B cell (primary cell): ENCODE data around the gene DACT3. TPM values are rescaled to one million over a fixed set of nuclear protein-coding genes. Genes with fewer than 3 reads are reported as not detected.

ENCODE experiments used
- ATAC-seq: fragments of 200-7000 bp; cut with Tn5 transposase; one replicate; pipeline ENCODE4 v1.10.0; 2021; ENCODE audit warnings: low read depth, mild to moderate bottlenecking, moderate number of reproducible peaks, moderate library complexity
- CTCF ChIA-PET: fragments of 350-600 bp; sonication (Branson Sonifier 250); formaldehyde crosslinking; loops from one replicate; lab custom pipeline; 2021; ENCODE audit warnings: antibody characterized with exemption, inconsistent platforms; lab: Charles Lee
- POLR2A ChIA-PET: fragments of 350-600 bp; sonication (Branson Sonifier 250); formaldehyde crosslinking; loops from one replicate; lab custom pipeline; 2021; ENCODE audit warnings: antibody characterized with exemption; lab: Charles Lee
- DNase-seq: peaks from one replicate; pipeline ENCODE4 v3.0.0; 2013
- H2AFZ ChIP-seq: 2 replicates; pipeline ENCODE4 v1.6.1; 2012; ENCODE audit warnings: mild to moderate bottlenecking, low read depth, low read length; ENCODE audit not compliant: insufficient read depth, poor library complexity, severe bottlenecking
- H3K27ac ChIP-seq, 2 donors: 1 replicate in 1 of 2; 2 replicates in 1 of 2; pipeline ENCODE4 v1.5.1; 2012 to 2013; ENCODE audit warnings: low read length in 2 of 2, mild to moderate bottlenecking in 2 of 2, moderate library complexity in 1 of 2
- H3K27me3 ChIP-seq, 4 experiments: fragments of 200-600 bp in 1 of 4; sonication (generic) in 1 of 4; replicated peaks in 1 of 4; 1 replicate in 2 of 4; 2 replicates in 2 of 4; pipeline versions ENCODE4 v1.6.1 to v1.7.0; 2013 to 2016; ENCODE audit warnings: low read length in 3 of 4, mild to moderate bottlenecking in 2 of 4, mixed read lengths in 1 of 4, moderate library complexity in 1 of 4; ENCODE audit not compliant: insufficient read depth in 4 of 4, control insufficient read depth in 3 of 4; ENCODE audit errors: control extremely low read depth in 1 of 4
- H3K36me3 ChIP-seq, 2 experiments: replicated peaks in 1 of 2; 1 replicate in 1 of 2; 2 replicates in 1 of 2; pipeline versions ENCODE4 v1.6.1 to v1.7.1; 2013; ENCODE audit warnings: low read length in 1 of 2; ENCODE audit not compliant: insufficient read depth in 2 of 2, control insufficient read depth in 1 of 2; ENCODE audit errors: control extremely low read depth in 1 of 2, extremely low read depth in 1 of 2
- H3K4me1 ChIP-seq, 2 donors: fragments of 200-600 bp in 1 of 2; sonication (generic) in 1 of 2; 1 replicate in 1 of 2; 2 replicates in 1 of 2; pipeline versions ENCODE4 v1.5.1 to v1.6.1; 2013 to 2017; ENCODE audit warnings: low read length in 2 of 2; ENCODE audit not compliant: control insufficient read depth in 2 of 2, insufficient read depth in 2 of 2
- H3K4me2 ChIP-seq: replicated peaks from 2 replicates; pipeline ENCODE3; 2012; ENCODE audit warnings: mild to moderate bottlenecking, low read depth, low read length; ENCODE audit not compliant: poor library complexity, severe bottlenecking
- H3K4me3 ChIP-seq, 5 experiments: fragments of 200-600 bp in 1 of 5; sonication (generic) in 1 of 5; 1 replicate in 3 of 5; 2 replicates in 2 of 5; pipeline versions ENCODE4 v1.5.1 to v1.7.0; 2011 to 2016; ENCODE audit warnings: low read length in 4 of 5, mild to moderate bottlenecking in 4 of 5, low read depth in 2 of 5, control low read depth in 1 of 5, moderate library complexity in 1 of 5; ENCODE audit not compliant: insufficient read depth in 1 of 5; ENCODE audit errors: control extremely low read depth in 1 of 5, extremely low read depth in 1 of 5
- H3K79me2 ChIP-seq: fragments of 200-600 bp; sonication (generic); one replicate; pipeline ENCODE4 v1.6.0; 2016; ENCODE audit warnings: low read length; ENCODE audit not compliant: control insufficient read depth, insufficient read depth
- H3K9ac ChIP-seq: fragments of 200-600 bp; sonication (generic); 2 replicates; pipeline ENCODE4 v1.6.1; 2017; ENCODE audit warnings: mild to moderate bottlenecking, low read length, moderate library complexity
- H3K9me3 ChIP-seq, 3 donors: one replicate each; pipeline versions ENCODE4 v1.6.1 to v1.7.1; 2013; ENCODE audit warnings: low read length in 2 of 3; ENCODE audit not compliant: control insufficient read depth in 2 of 3, insufficient read depth in 1 of 3; ENCODE audit errors: control extremely low read depth in 1 of 3
- H4K20me1 ChIP-seq: 2 replicates; pipeline ENCODE4 v1.6.0; 2012; ENCODE audit warnings: mild to moderate bottlenecking, low read length; ENCODE audit not compliant: insufficient read depth, control insufficient read depth, poor library complexity, severe bottlenecking
- H3K27ac Mint-ChIP-seq: one replicate; pipeline ENCODE4 v1.8.0; 2021; ENCODE audit warnings: mixed read lengths
- H3K27me3 Mint-ChIP-seq: one replicate; pipeline ENCODE4 v1.8.0; 2021; ENCODE audit warnings: mixed read lengths
- H3K4me1 Mint-ChIP-seq: one replicate; pipeline ENCODE4 v1.8.0; 2021; ENCODE audit warnings: mixed read lengths
- H3K4me3 Mint-ChIP-seq: one replicate; pipeline ENCODE4 v1.8.0; 2021; ENCODE audit warnings: mixed read lengths
- H3K9me3 Mint-ChIP-seq: one replicate; pipeline ENCODE4 v1.8.0; 2022; ENCODE audit warnings: mixed read lengths; ENCODE audit not compliant: insufficient read depth
- CTCF ChIP-seq: fragments of 200-600 bp; IDR thresholded peaks from one replicate; pipeline ENCODE4 v1.8.0; 2022; ENCODE audit warnings: antibody characterized with exemption, mild to moderate bottlenecking
- EZH2 ChIP-seq: IDR thresholded peaks from 2 replicates; pipeline ENCODE4 v1.6.1; 2012; ENCODE audit warnings: borderline replicate concordance, low read depth, mild to moderate bottlenecking, moderate library complexity, low read length; ENCODE audit not compliant: insufficient read depth, poor library complexity, severe bottlenecking
- WGBS: methylation state at CpG from one replicate; pipeline ENCODE4 v1.1.5; 2013; ENCODE audit warnings: missing lambda C conversion rate; ENCODE audit not compliant: insufficient coverage; 5-methylcytosine and 5-hydroxymethylcytosine counted together
- intact Hi-C: fragments of 100-400 bp; cut with micrococcal nuclease; formaldehyde crosslinking; loops from one replicate; pipeline ENCODE4 v1.10.0; 2022
- polyA plus RNA-seq: library from polyadenylated mRNA; depleted of rRNA; stranded (reverse); fragments of >200 nt; gene quantifications from 2 replicates; pipeline ENCODE4 v1.2.3, GENCODE V29; 2012
- total RNA-seq, 2 donors: library from RNA; stranded (reverse); fragments of 120-200 nt in 1 of 2; gene quantifications; 1 replicate in 1 of 2; 2 replicates in 1 of 2; pipeline versions ENCODE4 v1.2.3 to v1.2.4, GENCODE V29; 2013 to 2022

Gene DACT3
- total and polyA plus RNA-seq, 2 donors (not counting 1 experiment from before 2014, with no cell fraction given) = 0.03 to 0.15 TPM

DNA sequence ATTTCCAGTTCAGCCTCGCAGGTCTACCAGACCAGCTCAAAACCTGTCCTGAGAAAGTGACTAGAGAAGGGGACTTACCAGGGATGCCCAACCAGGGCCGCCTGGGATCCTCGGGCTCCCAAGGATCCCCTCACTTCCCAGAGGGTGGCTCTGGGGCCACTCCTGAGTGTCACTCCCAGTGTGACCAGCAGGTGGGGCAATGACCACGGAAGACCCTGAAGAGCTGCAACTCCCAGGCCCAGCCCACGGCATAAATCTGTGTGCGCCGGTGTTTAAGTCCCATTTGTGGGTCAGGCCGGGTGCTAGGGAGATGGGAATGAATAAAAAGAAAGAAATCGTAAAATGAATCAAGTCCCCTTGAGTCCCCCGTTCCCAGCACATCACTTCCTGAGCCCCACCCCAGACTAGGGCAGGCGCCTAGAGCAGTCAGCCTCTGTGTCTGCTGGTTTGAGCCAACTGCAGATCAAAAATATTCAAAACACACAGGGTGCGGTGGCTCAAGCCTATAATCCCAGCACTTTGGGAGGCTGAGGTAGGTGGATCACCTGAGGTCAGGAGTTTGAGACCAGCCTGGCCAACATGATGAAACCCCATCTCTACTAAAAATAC lies 46.8 kb downstream of the DACT3 start:
- peak overlapping the region; percentile 26 for H3K4me3 Mint-ChIP-seq
- no peaks in the 10 kb centered on the region for H3K27me3 Mint-ChIP-seq
- intact Hi-C loops = loop anchor here (1.0 to 2.0 kb wide), 4 partner anchors 13 to 85 kb away; partner anchors contain the start of gene CALM3
- peaks cover 58% of the 10 kb centered on the region for H3K4me1 Mint-ChIP-seq
- CTCF ChIA-PET = interaction anchor here (0.6 to 16.2 kb wide), 17 partner anchors 8 to 139 kb away, joined by 3 to 447 read pairs (median 5); partner anchors contain the start of genes CALM3, DACT3, GNG8 and PTGIR
- H3K4me2 ChIP-seq = peak overlapping the region; percentile 38
- peak; percentile 53 for ATAC-seq
- H3K9me3 ChIP-seq = peaks cover 0 to 7% (median 0%) of the 10 kb centered on the region in 3 donors
- no peak overlapping the region for H2AFZ ChIP-seq
- H4K20me1 ChIP-seq = peaks cover 9% of the 10 kb centered on the region
- TF ChIP-seq CTCF (peak; percentile 86), EZH2 (no peak)
- 19% methylated on average over 7 of the region's 12 CpGs for WGBS
- H3K79me2 ChIP-seq = no peaks in the 10 kb centered on the region
- H3K27me3 ChIP-seq = no peaks in the 10 kb centered on the region
- no peak overlapping the region for H3K27ac ChIP-seq
- H3K9me3 Mint-ChIP-seq = no peaks in the 10 kb centered on the region
- H3K27ac Mint-ChIP-seq = peak overlapping the region; percentile 77
- H3K36me3 ChIP-seq = peaks cover 0 to 9% of the 10 kb centered on the region in 2 experiments
- H3K9ac ChIP-seq = no peak overlapping the region
- H3K4me3 ChIP-seq = no peak overlapping the region
- POLR2A ChIA-PET = interaction anchor here (0.6 to 3.2 kb wide), 3 partner anchors 13 to 47 kb away, joined by 3 to 17 read pairs (median 11); partner anchors contain the start of genes CALM3 and DACT3
- H3K4me1 ChIP-seq = peaks cover 49 to 71% of the 10 kb centered on the region in 2 donors
- peak; percentile 89 for DNase-seq

DNA sequence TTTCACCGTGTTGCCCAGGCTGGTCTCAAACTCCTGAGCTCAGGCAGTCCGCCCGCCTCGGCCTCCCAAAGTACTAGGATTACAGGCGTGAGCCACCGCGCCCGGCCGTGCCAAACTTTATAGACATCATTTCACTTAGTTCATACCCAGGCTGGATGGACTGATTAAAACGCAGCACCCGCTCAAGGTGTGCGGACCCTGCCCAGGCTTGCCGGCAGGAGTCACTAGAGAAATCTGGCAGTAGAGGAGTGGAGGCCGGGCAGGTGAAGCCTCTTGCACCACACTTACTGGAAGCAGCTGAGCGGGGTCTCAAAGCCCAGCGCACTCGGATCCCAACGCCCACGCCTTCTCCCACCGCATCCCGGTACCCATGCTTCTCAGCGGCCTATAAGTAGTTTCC lies 47.5 kb downstream of the DACT3 start:
- intact Hi-C loops = no loop called here

More for the DNA sequence above, 47.5 kb downstream of the DACT3 start:
- Histone ChIP-seq H2AFZ (no peak overlapping the region), H3K4me1 (peaks cover 44 to 64% of the 10 kb centered on the region in 2 donors), H3K4me2 (no peak overlapping the region), H3K79me2 (no peaks in the 10 kb centered on the region), H3K27ac (no peak overlapping the region), H3K4me3 (no peak overlapping the region), H3K9me3 (peaks cover 0 to 7% (median 0%) of the 10 kb centered on the region in 3 donors), H3K9ac (no peak overlapping the region), H3K27me3 (no peaks in the 10 kb centered on the region), H3K36me3 (peaks cover 0 to 15% of the 10 kb centered on the region in 2 experiments), H4K20me1 (peaks cover 16% of the 10 kb centered on the region)
- 89% methylated on average over 18 of the region's 22 CpGs for WGBS
- POLR2A ChIA-PET = interaction anchor here (0.6 to 3.2 kb wide), 3 partner anchors 12 to 82 kb away, joined by 3 to 17 read pairs (median 11); partner anchors contain the start of genes CALM3 and DACT3
- Mint-ChIP-seq H3K27me3 (no peaks in the 10 kb centered on the region), H3K9me3 (no peaks in the 10 kb centered on the region), H3K4me1 (peaks cover 51% of the 10 kb centered on the region), H3K27ac (no peak overlapping the region), H3K4me3 (no peak overlapping the region)
- DNase-seq (no peak), ATAC-seq (no peak)
- CTCF ChIA-PET = interaction anchor here (0.7 to 16.2 kb wide), 14 partner anchors 11 to 140 kb away, joined by 3 to 447 read pairs (median 6); partner anchors contain the start of genes CALM3, DACT3, GNG8 and PTGIR
- no peak for TF ChIP-seq CTCF
